UCSD-AML1 (cell line): ENCODE measurements around the gene NDOR1.
"Not testable (repeated sequence)": the region's sequence is repeated elsewhere in the genome, so short reads cannot be mapped to it uniquely, and the experiment has no call there.

ENCODE experiments used
- DNase-seq: peaks from one replicate; lab custom pipeline; 2025; ENCODE audit not compliant: unreplicated experiment; lab: John Stamatoyannopoulos, UW

The NDOR1 gene

GRCh38 chr9:137230705-137231371 is 25.3 kb downstream of the NDOR1 start, which contains the start of gene SLC34A3:
SLC34A3 (plus strand) TSS chr9:137230901; CDS start chr9:137231703, 802 bp downstream.
- DNase-seq = no peak

- DNase-seq = no peak
These were observed 26.0 kb downstream of the NDOR1 start for GRCh38 chr9:137231372-137232039.

GRCh38 chr9:137232101-137232500 is 26.6 kb downstream of the NDOR1 start:
- DNase-seq = no peak

- no peak for DNase-seq
These were observed 27.0 kb downstream of the NDOR1 start for GRCh38 chr9:137232510-137232909.

GRCh38 chr9:137233143-137233980 is 27.9 kb downstream of the NDOR1 start:
- DNase-seq = no peak

- DNase-seq = no peak
These were observed 28.7 kb downstream of the NDOR1 start for GRCh38 chr9:137234055-137234697.

GRCh38 chr9:137234758-137235423 is 29.4 kb downstream of the NDOR1 start:
- no peak for DNase-seq

GRCh38 chr9:137235424-137236237 is 30.1 kb downstream of the NDOR1 start:
- no peak for DNase-seq

- peak; percentile 87 for DNase-seq
These were observed 30.9 kb downstream of the NDOR1 start for GRCh38 chr9:137236238-137236935.

- no peak for DNase-seq
These were observed 31.5 kb downstream of the NDOR1 start for GRCh38 chr9:137236936-137237421.

GRCh38 chr9:137237759-137238726 is 32.5 kb downstream of the NDOR1 start:
- no peak for DNase-seq

- DNase-seq = not testable (repeated sequence)
These were observed 34.2 kb downstream of the NDOR1 start for GRCh38 chr9:137239541-137240200.

- DNase-seq = peak; percentile 90
These were observed 34.9 kb downstream of the NDOR1 start for GRCh38 chr9:137240318-137240840.

- DNase-seq = peak; percentile 99
These were observed 35.5 kb downstream of the NDOR1 start, which contains the start of gene TUBB4B for GRCh38 chr9:137240841-137241489. TUBB4B (plus strand) TSS chr9:137241287; CDS start chr9:137241361, 74 bp downstream.

GRCh38 chr9:137241490-137242268 is 36.2 kb downstream of the NDOR1 start:
- peak; percentile 71 for DNase-seq
